Activated CD8-positive, alpha-beta memory T cell treated with anti-CD3 and anti-CD28 coated beads for 36 hours (primary cell): ENCODE data around the gene FOXS1. TPM values are rescaled to one million over a fixed set of nuclear protein-coding genes. Genes with fewer than 3 reads are reported as not detected.

ENCODE experiments used
- CTCF ChIA-PET: fragments of 350-600 bp; sonication (Branson Sonifier 250); formaldehyde crosslinking; loops from one replicate; lab custom pipeline; 2021; ENCODE audit warnings: antibody characterized with exemption; lab: Charles Lee
- POLR2A ChIA-PET: fragments of 350-600 bp; sonication (Branson Sonifier 250); formaldehyde crosslinking; loops from one replicate; lab custom pipeline; 2021; ENCODE audit warnings: antibody characterized with exemption; lab: Charles Lee
- total RNA-seq, 2 experiments: library from RNA; stranded (reverse); gene quantifications; one replicate each; pipeline ENCODE4 v1.2.3, GENCODE V29; 2021

Gene FOXS1
- total RNA-seq: not detected

DNA sequence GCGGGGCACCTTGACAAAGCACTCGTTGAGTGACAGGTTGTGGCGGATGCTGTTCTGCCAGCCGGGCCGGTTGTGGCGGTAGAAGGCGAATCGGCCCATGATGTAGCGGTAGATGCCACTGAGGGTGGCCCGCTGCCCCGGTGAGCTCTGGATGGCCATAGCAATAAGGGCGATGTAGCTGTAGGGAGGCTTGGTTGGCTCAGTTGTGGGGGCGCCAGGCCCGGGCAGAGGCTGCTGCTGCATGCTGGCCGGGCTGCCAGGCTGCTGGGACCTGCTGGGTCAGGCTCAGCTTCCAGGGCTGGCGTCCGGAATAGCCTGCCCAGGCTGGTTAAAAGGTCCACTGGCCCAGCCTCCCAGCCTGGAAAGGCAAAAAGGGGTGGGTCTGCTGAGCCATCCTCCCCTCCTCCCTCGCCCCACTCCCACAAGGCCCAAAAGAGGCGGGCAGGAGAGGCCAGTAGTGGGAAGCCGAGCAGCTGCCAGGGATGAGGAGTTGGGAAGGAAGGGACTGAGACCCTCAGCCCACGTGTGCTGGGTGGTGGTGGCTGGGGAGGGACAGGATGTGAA is at the start of gene FOXS1:
Gene FOXS1 (minus strand): TSS at position 305 of the 564 bp plus-strand sequence. CDS start 62 bp downstream, at position 243.
- CTCF ChIA-PET: interaction anchor here (0.5 to 2.3 kb wide), 5 partner anchors 22 to 187 kb away, joined by 3 to 18 read pairs (median 4); no protein-coding TSS in a partner anchor
- POLR2A ChIA-PET: no interaction called here

DNA sequence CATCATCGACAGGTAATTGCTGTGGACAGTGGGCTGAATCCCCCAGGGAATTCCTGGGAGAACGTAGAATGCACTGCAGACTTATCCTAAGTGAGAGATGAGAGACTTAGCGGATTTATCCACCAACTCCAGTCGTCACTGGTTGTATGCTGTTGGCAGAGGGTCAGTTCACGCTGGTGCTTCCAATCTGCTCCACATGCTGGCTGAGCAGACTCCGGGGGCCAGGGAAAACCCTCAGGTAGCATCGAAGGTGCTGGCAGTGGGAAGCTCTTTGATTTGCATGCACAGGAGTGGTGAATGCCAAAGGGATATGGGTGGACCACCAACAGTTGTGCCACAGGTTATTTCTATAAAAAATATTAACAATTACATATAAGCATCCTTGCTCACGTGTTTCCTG is 45.2 kb upstream of the FOXS1 start:
- ChIA-PET CTCF (no interaction called here), POLR2A (no interaction called here)

DNA sequence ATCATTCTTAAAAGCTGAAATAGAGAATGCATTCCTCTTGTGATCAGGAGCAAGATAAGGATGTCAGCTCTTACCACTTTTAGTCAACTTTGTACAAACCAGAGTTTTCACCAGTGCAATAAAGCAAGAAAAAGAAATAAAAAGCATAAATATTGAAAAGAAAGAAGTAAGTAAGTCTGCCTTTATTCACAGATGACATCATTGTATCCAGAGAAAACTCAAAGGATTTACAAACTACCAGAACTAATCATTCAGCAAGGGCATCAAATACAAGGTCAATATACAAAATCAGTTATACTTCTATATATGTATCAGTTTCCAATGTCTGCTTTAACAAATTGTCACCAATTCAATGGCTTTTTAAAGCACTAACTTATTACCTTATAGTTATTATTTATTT is 38.4 kb upstream of the FOXS1 start:
- CTCF ChIA-PET: no interaction called here

GRCh38 chr20:31881945-31882344 is 36.5 kb upstream of the FOXS1 start:
- POLR2A ChIA-PET: no interaction called here
- CTCF ChIA-PET: interaction anchor here (1.4 to 1.7 kb wide), 2 partner anchors 29 to 70 kb away, joined by 4 to 5 read pairs; partner anchors contain the start of gene PDRG1

More for the DNA sequence above, 38.4 kb upstream of the FOXS1 start:
- POLR2A ChIA-PET: no interaction called here

GRCh38 chr20:31879143-31879987 is 34.0 kb upstream of the FOXS1 start:
- ChIA-PET POLR2A (interaction anchor here (0.7 kb wide), 1 partner anchor 72 kb away, joined by 3 read pairs; the partner anchor contains the start of gene PDRG1), CTCF (interaction anchor here (0.7 to 2.2 kb wide), 6 partner anchors 27 to 152 kb away, joined by 3 to 10 read pairs (median 4); partner anchors contain the start of gene PDRG1)

GRCh38 chr20:31877684-31878083 is 32.3 kb upstream of the FOXS1 start:
- ChIA-PET POLR2A (no interaction called here), CTCF (no interaction called here)

- ChIA-PET POLR2A (no interaction called here), CTCF (no interaction called here)
These were observed 30.3 kb upstream of the FOXS1 start for GRCh38 chr20:31875671-31876070.

- POLR2A ChIA-PET: interaction anchor here (1.1 kb wide), 1 partner anchor 10 kb away, joined by 3 read pairs; no protein-coding TSS in a partner anchor
These were observed 27.0 kb upstream of the FOXS1 start for GRCh38 chr20:31872406-31872805.

GRCh38 chr20:31871618-31871954 is 26.2 kb upstream of the FOXS1 start:
- CTCF ChIA-PET: interaction anchor here (0.9 kb wide), 3 partner anchors 18 to 25 kb away, joined by 3 to 4 read pairs (median 3); no protein-coding TSS in a partner anchor
- POLR2A ChIA-PET: interaction anchor here (1.1 kb wide), 1 partner anchor 9 kb away, joined by 3 read pairs; no protein-coding TSS in a partner anchor

More at GRCh38 chr20:31872406-31872805, 27.0 kb upstream of the FOXS1 start:
- CTCF ChIA-PET: interaction anchor here (0.6 to 2.0 kb wide), 4 partner anchors 10 to 527 kb away, joined by 3 to 5 read pairs (median 4); no protein-coding TSS in a partner anchor

DNA sequence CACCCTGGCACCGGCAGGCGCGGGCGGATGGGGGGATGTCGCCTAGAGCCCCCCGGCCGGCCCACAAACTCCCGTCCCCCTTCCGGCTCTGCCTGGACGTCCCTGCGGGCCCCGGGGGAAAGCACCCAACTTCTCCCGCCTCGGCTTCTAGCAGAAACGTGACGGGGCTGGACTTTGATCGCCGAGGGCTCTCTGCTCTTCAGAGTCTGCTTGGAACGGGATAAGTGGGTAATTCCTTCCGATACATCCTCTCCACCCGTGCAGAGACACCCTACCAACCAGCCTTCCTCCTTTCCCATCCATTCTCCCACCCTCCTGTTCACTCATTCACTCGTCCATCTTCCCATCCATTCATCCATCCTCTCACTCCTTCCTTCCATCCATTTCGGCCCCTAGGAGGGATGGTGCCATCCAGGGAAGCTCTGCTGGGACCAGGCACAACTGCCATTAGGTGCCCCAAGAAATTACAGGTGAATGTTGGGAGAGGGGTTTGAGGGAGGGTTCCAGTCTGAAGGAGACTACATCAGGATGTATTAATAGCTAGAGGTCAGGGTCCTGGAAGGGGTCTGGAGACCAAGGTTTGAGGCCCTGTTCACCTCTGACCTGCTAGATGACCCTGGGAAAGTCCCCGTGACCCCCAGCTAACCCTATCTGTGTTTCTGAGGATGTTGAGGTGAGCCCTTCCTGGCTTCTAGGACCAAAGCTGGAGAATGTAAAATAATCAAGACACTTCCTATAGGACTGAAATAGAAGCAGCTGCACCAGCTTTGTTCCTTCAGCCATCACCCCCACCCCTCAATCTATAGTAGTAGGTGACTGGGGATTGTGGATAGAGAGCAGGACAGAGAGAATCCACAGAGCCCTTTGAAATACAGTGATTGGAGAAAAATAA is 25.6 kb upstream of the FOXS1 start:
- POLR2A ChIA-PET: no interaction called here
- CTCF ChIA-PET: interaction anchor here (0.9 kb wide), 3 partner anchors 17 to 24 kb away, joined by 3 to 4 read pairs (median 3); no protein-coding TSS in a partner anchor

GRCh38 chr20:31869942-31870725 is 24.7 kb upstream of the FOXS1 start, which contains the start of the genes DUSP15 and TTLL9:
DUSP15 (minus strand) TSS chr20:31870527; CDS start chr20:31870337, 190 bp downstream.
TTLL9 (plus strand) TSS chr20:31870634; CDS start chr20:31871127, 493 bp downstream.
- POLR2A ChIA-PET: no interaction called here
- CTCF ChIA-PET: interaction anchor here (1.3 kb wide), 2 partner anchors 18 to 22 kb away, joined by 3 read pairs; no protein-coding TSS in a partner anchor

- ChIA-PET CTCF (interaction anchor here (0.7 to 1.3 kb wide), 3 partner anchors 16 to 21 kb away, joined by 3 read pairs; no protein-coding TSS in a partner anchor), POLR2A (no interaction called here)
These were observed 24.2 kb upstream of the FOXS1 start for GRCh38 chr20:31869673-31869941.

DNA sequence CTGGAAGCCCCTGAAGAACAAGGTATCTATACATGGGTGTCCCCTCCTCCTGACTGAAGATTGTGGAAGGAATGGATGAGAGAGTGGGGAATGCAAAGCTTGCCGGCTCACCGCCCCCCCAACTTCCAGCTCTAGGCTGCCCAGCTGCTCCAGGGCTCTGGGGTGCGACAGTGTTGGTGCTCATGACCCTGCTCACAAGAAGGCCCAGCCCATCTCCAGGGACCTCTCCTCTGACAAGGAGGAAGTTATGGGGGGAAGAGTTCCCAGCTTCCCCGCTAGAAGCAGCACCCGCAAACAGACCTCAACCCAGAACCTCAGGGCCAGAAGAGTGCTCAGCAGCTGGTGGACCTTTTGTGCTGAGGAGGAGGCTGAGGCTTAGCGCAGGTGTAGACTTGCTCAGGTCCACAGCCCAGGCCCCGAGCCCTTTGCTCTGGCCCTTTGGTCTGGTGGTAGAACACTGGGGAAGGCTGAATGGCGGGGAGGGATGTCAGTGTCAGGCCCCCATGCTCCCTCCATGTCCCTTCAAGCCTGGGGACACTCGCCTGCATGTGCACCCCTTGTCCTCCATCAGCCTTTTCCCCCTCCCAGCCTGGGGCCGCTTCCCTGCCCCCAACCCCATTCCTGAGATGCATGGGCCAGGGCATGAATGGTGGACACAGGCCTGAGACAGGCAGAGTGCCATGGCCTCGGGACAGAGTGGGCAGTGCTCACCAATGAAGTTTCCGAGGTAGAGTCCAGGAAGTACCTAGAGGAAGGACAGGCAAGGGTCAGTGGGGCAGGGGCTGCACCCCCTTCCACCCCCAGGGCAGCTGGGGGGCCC is 23.7 kb upstream of the FOXS1 start:
- POLR2A ChIA-PET: no interaction called here
- CTCF ChIA-PET: interaction anchor here (0.7 to 1.3 kb wide), 4 partner anchors 15 to 73 kb away, joined by 3 to 4 read pairs (median 3); no protein-coding TSS in a partner anchor

DNA sequence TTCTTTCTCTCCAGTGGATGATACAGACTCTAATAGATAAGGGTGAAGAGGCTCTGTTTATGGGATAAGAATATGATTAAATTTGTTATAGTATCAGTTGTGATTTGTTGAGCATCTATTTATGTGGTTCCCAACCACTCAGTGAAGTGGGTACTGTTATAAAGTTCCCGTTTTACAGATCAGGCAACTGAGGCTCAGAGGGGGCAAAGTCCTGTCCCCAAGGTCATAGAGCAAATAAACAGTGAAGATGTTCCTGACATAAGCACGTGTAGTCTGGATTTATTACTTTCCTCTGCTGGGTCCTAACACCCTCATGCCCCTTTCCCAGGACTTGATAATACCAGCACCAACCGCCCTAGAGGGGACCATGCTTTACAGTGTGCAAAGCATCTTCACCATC is 20.8 kb upstream of the FOXS1 start:
- CTCF ChIA-PET: no interaction called here
- POLR2A ChIA-PET: no interaction called here

GRCh38 chr20:31864521-31865400 is 19.4 kb upstream of the FOXS1 start:
- ChIA-PET CTCF (interaction anchor here (1.0 to 3.1 kb wide), 3 partner anchors 12 to 87 kb away, joined by 3 to 12 read pairs (median 4); partner anchors contain the start of gene PDRG1), POLR2A (no interaction called here)
